GM19099 (cell line): Measurements from ENCODE around the gene ANO10.

Experiments used
- POLR2A ChIP-seq: IDR thresholded peaks from 3 replicates; pipeline ENCODE4 v1.6.1; 2011; ENCODE audit warnings: low read depth; ENCODE audit not compliant: insufficient read length; ENCODE audit errors: extremely low read depth

ANO10 gene, protein sequence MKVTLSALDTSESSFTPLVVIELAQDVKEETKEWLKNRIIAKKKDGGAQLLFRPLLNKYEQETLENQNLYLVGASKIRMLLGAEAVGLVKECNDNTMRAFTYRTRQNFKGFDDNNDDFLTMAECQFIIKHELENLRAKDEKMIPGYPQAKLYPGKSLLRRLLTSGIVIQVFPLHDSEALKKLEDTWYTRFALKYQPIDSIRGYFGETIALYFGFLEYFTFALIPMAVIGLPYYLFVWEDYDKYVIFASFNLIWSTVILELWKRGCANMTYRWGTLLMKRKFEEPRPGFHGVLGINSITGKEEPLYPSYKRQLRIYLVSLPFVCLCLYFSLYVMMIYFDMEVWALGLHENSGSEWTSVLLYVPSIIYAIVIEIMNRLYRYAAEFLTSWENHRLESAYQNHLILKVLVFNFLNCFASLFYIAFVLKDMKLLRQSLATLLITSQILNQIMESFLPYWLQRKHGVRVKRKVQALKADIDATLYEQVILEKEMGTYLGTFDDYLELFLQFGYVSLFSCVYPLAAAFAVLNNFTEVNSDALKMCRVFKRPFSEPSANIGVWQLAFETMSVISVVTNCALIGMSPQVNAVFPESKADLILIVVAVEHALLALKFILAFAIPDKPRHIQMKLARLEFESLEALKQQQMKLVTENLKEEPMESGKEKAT

DNA sequence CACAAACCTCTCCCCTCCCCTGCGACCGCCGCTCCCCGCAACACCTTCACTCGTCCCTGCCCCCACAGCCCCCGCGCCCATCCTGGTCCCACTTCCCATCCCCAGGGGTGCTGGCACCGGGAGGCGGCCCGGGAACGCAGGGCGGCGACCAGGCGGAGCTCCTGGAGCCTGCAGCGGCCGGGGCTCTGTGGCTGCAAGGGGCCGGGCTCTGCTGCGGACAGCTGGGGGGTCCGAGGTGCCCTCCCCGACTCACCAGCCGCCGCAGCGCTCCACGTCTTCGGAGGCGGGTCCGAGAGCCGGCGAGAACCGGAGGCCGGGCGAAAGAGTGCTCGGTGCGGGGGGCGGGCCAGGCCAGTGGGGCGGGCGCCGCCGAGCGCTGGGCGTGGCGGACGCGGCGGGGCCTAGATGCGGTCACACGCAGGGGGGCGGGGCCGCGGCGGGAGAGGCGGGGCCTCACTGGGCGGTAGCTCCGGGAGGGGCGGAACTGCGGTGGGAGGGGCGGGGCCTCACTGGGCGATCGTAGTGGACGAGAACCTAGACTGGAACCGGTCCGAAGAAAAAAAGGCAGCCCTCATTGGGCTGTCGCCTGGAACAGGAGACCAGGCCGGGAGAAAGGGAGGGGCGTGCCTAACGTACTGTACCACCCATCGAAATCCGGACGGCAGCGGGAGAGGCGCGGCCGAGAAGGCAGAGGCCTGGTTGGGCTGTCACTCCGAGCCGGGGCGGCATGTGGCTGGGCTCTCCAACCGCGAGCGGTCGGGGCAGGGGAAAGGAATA lies at the start of gene ANO10:
Gene ANO10 (minus strand): TSS at position 356 of the 777 bp plus-strand sequence. CDS start 16,159 bp downstream, outside the sequence.
- peak; percentile 62 for TF ChIP-seq POLR2A

- no peak for TF ChIP-seq POLR2A
These were observed 49.1 kb upstream of the ANO10 start for GRCh38 chr3:43670635-43671522.

GRCh38 chr3:43659250-43659880 lies 37.6 kb upstream of the ANO10 start:
- no peak for TF ChIP-seq POLR2A

- no peak for TF ChIP-seq POLR2A
These were observed 28.5 kb upstream of the ANO10 start for GRCh38 chr3:43650345-43650744.

DNA sequence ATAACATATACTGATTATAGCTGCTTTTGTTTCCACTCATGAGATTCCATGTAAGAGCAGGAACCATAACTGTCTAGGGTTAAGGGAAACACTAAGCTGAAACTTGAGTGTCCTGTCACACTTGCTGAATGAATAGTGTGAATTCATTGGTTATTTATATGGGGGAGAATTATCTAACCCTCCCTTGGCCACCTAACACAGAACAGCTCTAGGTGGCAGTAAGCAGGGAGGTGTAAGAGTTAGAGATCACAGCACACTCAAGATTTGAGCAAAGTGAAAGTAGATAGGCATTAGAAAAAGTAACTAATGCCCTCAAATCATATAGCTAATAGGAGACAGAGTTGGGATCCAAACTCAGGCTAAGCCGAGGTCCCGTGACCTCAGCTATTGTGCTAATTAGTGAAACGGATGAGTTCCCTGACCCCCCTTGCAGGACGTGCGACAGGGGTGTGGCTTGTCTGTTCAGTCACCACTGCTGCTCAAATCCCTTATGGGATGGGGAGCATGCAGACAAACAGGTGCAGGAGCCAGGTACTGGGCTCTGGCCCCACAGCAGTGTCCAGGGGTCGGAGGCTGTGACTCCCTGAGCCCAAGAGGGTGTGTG lies 27.7 kb upstream of the ANO10 start:
- TF ChIP-seq POLR2A, result no peak

- TF ChIP-seq POLR2A, result no peak
These were observed 27.1 kb upstream of the ANO10 start for GRCh38 chr3:43648957-43649356.

DNA sequence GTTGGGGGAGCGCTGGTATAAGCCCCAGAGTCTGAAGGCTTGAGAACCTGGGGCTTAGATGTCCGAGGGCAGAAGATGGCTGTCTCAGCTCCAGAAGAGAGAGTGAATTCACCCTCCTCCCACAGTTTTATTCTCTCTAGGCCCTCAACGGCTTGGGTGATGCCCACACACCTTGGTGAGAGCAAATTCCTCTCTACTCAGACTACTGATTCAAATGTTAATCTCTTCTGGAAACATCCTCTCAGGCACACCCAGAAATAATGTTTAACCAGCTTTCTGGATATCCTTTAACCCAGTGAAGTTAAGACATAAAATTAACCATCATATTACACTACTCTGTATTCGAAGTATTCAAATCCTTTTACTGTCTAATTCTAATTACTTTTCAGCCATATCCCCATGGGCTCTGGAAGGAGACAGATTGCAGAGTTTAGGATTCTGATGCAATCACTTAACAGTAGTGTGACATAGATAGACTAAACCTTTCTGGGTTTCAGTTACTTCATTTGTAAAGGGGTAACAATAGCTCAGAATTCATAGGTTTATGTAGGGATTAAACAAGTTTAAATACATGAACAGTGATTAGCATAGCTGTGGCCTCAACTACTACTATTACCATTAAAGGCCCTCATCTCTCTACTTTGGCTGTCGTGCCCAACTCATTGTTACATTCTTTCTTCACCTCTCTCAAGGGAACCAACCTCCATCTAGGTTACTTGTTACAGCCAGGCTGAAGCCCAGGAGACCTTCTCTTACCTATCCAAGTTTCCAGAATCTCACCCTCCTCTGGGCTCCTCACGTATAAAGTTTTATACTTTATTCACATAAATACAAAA lies 25.7 kb upstream of the ANO10 start:
- no peak for TF ChIP-seq POLR2A

DNA sequence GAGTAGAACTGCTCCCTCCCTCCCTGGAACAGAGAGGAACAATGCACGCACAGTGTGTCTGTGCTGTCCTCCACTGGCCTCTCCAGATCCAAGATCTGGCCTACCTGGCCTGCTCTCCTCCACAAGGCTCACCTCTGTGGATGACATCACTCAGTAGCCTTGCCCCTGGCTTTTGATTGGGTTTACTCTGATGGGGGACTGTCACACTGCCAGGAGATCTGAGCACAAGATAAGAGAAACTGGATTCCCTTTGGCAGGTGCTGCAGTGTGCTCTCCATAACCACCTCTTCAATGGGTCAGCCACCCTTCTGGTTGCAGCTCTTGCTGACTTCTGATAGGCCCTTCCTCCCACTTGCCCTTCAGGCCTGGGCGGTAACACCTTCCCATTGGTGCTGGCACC lies 22.6 kb upstream of the ANO10 start:
- TF ChIP-seq POLR2A, result no peak

GRCh38 chr3:43641306-43642114 lies 19.7 kb upstream of the ANO10 start:
- TF ChIP-seq POLR2A, result no peak

- TF ChIP-seq POLR2A, result no peak
These were observed 18.9 kb upstream of the ANO10 start for GRCh38 chr3:43640681-43641080.

DNA sequence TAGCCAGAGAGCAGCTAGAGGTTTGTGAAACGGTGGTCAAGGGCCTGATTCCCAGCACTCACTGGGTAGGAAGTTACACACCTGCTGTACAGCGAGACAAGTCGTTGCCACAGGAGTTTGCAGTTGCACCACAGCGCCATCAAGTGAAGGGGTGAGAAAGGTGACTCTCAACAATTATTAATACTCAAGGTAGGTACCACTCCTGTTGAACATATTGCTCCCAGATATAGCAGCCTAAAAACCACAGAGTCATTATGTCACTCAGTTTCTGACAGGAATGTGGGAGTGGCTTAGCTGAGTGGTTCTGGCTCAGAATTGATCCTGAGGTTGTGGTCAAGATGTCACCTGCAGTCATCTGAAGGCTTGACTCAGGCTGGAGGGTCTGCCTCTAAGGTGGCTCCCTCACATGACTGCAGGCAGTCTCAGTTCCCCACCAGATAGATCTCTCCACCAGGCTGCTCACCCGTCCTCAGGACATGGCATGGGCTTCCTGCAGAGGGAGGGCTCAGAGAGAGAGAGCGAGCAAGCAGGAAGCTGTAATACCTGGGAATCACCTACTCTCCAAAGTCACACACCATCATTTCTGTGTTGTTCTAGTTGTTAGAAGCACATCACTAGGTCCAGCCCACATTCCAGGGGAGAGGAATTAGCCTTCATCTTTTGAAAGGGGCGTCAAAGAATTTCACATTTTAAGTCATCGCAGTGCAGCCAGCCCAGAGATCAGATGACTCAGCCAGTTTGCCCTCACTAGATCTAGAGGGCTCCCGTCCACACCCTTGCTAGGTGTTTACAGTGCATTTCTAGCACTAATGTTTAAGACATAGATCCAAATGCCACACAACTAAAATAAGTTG lies 17.0 kb upstream of the ANO10 start:
- peak; percentile 26 for TF ChIP-seq POLR2A
